HepG2 (cell line): ENCODE results near the gene STMN1. TPM values are rescaled to one million over a fixed set of nuclear protein-coding genes. Genes with fewer than 3 reads are reported as not detected.

ENCODE experiments used
- ADNP ChIP-seq: sonication (generic); formaldehyde crosslinking; IDR thresholded peaks from 2 replicates; pipeline ENCODE4 v1.4.0; 2020; ENCODE audit warnings: missing genetic modification reagents
- CAMTA2 ChIP-seq: sonication (generic); formaldehyde crosslinking; IDR thresholded peaks from 2 replicates; pipeline ENCODE4 v1.4.0; 2020; ENCODE audit warnings: mild to moderate bottlenecking, missing genetic modification reagents, borderline replicate concordance
- CBX5 ChIP-seq: sonication (generic); formaldehyde crosslinking; IDR thresholded peaks from 2 replicates; pipeline ENCODE4 v1.4.0; 2020; ENCODE audit warnings: missing genetic modification reagents, borderline replicate concordance
- HNRNPK ChIP-seq: fragments of 200-400 bp; formaldehyde crosslinking; IDR thresholded peaks from 2 replicates; pipeline ENCODE4 v1.6.1; 2018; ENCODE audit warnings: low read length, low read depth, moderate library complexity, mild to moderate bottlenecking; ENCODE audit not compliant: poor library complexity, severe bottlenecking
- NFIB ChIP-seq: sonication (generic); formaldehyde crosslinking; IDR thresholded peaks from 2 replicates; pipeline ENCODE4 v1.9.0; 2021; ENCODE audit warnings: missing genetic modification reagents, mild to moderate bottlenecking, borderline replicate concordance
- NFKBIZ ChIP-seq: IDR thresholded peaks from 2 replicates; pipeline ENCODE4 v1.6.1; 2018; ENCODE audit warnings: missing genetic modification reagents, missing compliant biosample characterization
- SMC3 ChIP-seq: IDR thresholded peaks from 2 replicates; pipeline ENCODE4 v1.6.1; 2011; ENCODE audit warnings: low read length, improper control_type of control experiment
- ZBTB44 ChIP-seq: sonication (generic); formaldehyde crosslinking; IDR thresholded peaks from 2 replicates; pipeline ENCODE4 v1.4.0; 2020; ENCODE audit warnings: missing genetic modification reagents
- ZNF121 ChIP-seq: sonication (generic); formaldehyde crosslinking; IDR thresholded peaks from 2 replicates; pipeline ENCODE4 v1.5.0; 2020; ENCODE audit warnings: mild to moderate bottlenecking, missing genetic modification reagents
- ZNF138 ChIP-seq: sonication (generic); formaldehyde crosslinking; IDR thresholded peaks from 2 replicates; pipeline ENCODE4 v1.5.0; 2020; ENCODE audit warnings: mild to moderate bottlenecking, low read depth, missing genetic modification reagents
- ZNF484 ChIP-seq: sonication (generic); formaldehyde crosslinking; IDR thresholded peaks from 2 replicates; pipeline ENCODE4 v1.5.1; 2020; ENCODE audit warnings: mild to moderate bottlenecking, low read depth, missing genetic modification reagents, borderline replicate concordance
- ZNF572 ChIP-seq: sonication (generic); formaldehyde crosslinking; IDR thresholded peaks from 2 replicates; pipeline ENCODE4 v1.5.1; 2020; ENCODE audit warnings: mild to moderate bottlenecking, missing genetic modification reagents
- ZNF775 ChIP-seq: sonication (generic); formaldehyde crosslinking; IDR thresholded peaks from 2 replicates; pipeline ENCODE4 v1.4.0; 2020; ENCODE audit warnings: missing genetic modification reagents, mild to moderate bottlenecking, moderate library complexity, borderline replicate concordance
- polyA plus RNA-seq, 8 experiments: library from polyadenylated mRNA; depleted of rRNA in 3 of 8; stranded (reverse) in 7 of 8; unstranded in 1 of 8; fragments of >200 nt; fragmentation: Illumina TruSeq in 4 of 8; extraction: Trizol in 4 of 8; gene quantifications; 2 replicates each; pipeline versions ENCODE4 v1.2.1 to v1.2.3, GENCODE V29; 2011 to 2016; ENCODE audit warnings: low read depth in 4 of 8, missing spikeins in 1 of 8, mixed read lengths in 1 of 8; ENCODE audit not compliant: insufficient read depth in 1 of 8
- total RNA-seq, 5 experiments: library from RNA; depleted of rRNA; stranded (reverse); fragments of >200 nt; fragmentation: Illumina TruSeq; extraction: Trizol; gene quantifications; 2 replicates each; pipeline ENCODE4 v1.2.3, GENCODE V29; 2016; ENCODE audit warnings: low read depth in 1 of 5
- TF ChIP-seq, protein P1 (sequence below): sonication (generic); formaldehyde crosslinking; IDR thresholded peaks from 2 replicates; pipeline ENCODE4 v1.5.0; 2020; ENCODE audit warnings: missing genetic modification reagents
- TF ChIP-seq, protein P2 (sequence below): sonication (generic); formaldehyde crosslinking; IDR thresholded peaks from 2 replicates; pipeline ENCODE4 v1.4.0; 2020; ENCODE audit warnings: missing genetic modification reagents
- TF ChIP-seq, protein P3 (sequence below): sonication (generic); formaldehyde crosslinking; IDR thresholded peaks from 2 replicates; pipeline ENCODE4 v1.4.0; 2020; ENCODE audit warnings: missing genetic modification reagents
- TF ChIP-seq, protein P4 (sequence below): sonication (generic); formaldehyde crosslinking; IDR thresholded peaks from 2 replicates; pipeline ENCODE4 v1.4.0; 2020; ENCODE audit warnings: mild to moderate bottlenecking, missing genetic modification reagents, borderline replicate concordance

STMN1 gene
- total and polyA plus RNA-seq, 2 of the 13 experiments (the other 11 are each of a cell fraction or from before 2014, with no cell fraction given) = 45.9 to 409 TPM

GRCh38 chr1:25905680-25906643, at the start of gene STMN1 (continued):
- TF ChIP-seq, protein P1, sequence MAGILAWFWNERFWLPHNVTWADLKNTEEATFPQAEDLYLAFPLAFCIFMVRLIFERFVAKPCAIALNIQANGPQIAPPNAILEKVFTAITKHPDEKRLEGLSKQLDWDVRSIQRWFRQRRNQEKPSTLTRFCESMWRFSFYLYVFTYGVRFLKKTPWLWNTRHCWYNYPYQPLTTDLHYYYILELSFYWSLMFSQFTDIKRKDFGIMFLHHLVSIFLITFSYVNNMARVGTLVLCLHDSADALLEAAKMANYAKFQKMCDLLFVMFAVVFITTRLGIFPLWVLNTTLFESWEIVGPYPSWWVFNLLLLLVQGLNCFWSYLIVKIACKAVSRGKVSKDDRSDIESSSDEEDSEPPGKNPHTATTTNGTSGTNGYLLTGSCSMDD (CRISPR knock-in tag) = no peak
- TF ChIP-seq ZNF121 (CRISPR knock-in tag) (no peak), NFKBIZ (no peak), CBX5 (CRISPR knock-in tag) (no peak), ZNF484 (CRISPR knock-in tag) (no peak), ADNP (CRISPR knock-in tag) (no peak), CAMTA2 (peak; percentile 75; the same call in 1 of the 2 replicates), ZNF775 (CRISPR knock-in tag) (no peak), NFIB (CRISPR knock-in tag) (no peak), HNRNPK (peak; percentile 69), SMC3 (no peak), ZNF572 (CRISPR knock-in tag) (no peak), ZNF138 (no peak), ZBTB44 (CRISPR knock-in tag) (no peak)
- TF ChIP-seq, protein P2, sequence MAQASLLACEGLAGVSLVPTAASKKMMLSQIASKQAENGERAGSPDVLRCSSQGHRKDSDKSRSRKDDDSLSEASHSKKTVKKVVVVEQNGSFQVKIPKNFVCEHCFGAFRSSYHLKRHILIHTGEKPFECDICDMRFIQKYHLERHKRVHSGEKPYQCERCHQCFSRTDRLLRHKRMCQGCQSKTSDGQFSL (CRISPR knock-in tag) = peak; percentile 83; the same call in 1 of the 2 replicates
- TF ChIP-seq, protein P3, sequence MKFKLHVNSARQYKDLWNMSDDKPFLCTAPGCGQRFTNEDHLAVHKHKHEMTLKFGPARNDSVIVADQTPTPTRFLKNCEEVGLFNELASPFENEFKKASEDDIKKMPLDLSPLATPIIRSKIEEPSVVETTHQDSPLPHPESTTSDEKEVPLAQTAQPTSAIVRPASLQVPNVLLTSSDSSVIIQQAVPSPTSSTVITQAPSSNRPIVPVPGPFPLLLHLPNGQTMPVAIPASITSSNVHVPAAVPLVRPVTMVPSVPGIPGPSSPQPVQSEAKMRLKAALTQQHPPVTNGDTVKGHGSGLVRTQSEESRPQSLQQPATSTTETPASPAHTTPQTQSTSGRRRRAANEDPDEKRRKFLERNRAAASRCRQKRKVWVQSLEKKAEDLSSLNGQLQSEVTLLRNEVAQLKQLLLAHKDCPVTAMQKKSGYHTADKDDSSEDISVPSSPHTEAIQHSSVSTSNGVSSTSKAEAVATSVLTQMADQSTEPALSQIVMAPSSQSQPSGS = 0 out of 2 replicates have a peak, but pooled peaks have one; percentile 18
- TF ChIP-seq, protein P4, sequence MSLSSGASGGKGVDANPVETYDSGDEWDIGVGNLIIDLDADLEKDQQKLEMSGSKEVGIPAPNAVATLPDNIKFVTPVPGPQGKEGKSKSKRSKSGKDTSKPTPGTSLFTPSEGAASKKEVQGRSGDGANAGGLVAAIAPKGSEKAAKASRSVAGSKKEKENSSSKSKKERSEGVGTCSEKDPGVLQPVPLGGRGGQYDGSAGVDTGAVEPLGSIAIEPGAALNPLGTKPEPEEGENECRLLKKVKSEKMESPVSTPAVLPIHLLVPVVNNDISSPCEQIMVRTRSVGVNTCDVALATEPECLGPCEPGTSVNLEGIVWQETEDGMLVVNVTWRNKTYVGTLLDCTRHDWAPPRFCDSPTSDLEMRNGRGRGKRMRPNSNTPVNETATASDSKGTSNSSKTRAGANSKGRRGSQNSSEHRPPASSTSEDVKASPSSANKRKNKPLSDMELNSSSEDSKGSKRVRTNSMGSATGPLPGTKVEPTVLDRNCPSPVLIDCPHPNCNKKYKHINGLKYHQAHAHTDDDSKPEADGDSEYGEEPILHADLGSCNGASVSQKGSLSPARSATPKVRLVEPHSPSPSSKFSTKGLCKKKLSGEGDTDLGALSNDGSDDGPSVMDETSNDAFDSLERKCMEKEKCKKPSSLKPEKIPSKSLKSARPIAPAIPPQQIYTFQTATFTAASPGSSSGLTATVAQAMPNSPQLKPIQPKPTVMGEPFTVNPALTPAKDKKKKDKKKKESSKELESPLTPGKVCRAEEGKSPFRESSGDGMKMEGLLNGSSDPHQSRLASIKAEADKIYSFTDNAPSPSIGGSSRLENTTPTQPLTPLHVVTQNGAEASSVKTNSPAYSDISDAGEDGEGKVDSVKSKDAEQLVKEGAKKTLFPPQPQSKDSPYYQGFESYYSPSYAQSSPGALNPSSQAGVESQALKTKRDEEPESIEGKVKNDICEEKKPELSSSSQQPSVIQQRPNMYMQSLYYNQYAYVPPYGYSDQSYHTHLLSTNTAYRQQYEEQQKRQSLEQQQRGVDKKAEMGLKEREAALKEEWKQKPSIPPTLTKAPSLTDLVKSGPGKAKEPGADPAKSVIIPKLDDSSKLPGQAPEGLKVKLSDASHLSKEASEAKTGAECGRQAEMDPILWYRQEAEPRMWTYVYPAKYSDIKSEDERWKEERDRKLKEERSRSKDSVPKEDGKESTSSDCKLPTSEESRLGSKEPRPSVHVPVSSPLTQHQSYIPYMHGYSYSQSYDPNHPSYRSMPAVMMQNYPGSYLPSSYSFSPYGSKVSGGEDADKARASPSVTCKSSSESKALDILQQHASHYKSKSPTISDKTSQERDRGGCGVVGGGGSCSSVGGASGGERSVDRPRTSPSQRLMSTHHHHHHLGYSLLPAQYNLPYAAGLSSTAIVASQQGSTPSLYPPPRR (CRISPR knock-in tag) = no peak
